K562 (cell line): ENCODE measurements around the gene SPAG9. TPM values are rescaled to one million over a fixed set of nuclear protein-coding genes. Genes with fewer than 3 reads are reported as not detected.
A peak's percentile ranks its signal among the peaks of the same experiment; 100 is the strongest.

Source experiments
- DACH1 ChIP-seq: fragments of 450-650 bp; IDR thresholded peaks from 2 replicates; pipeline ENCODE4 v1.6.1; 2018; ENCODE audit not compliant: partially characterized antibody
- FOXK1 ChIP-seq: sonication (generic); formaldehyde crosslinking; IDR thresholded peaks from 2 replicates; pipeline ENCODE4 v1.8.0; 2022; ENCODE audit warnings: missing genetic modification reagents, mild to moderate bottlenecking, borderline replicate concordance
- GABPB2 ChIP-seq: fragments of 250-450 bp; sonication (Bioruptor Pico); conservative IDR thresholded peaks from 2 replicates; pipeline ENCODE4 v1.5.1; 2021; ENCODE audit warnings: mild to moderate bottlenecking
- MEIS2 ChIP-seq: fragments of 450-650 bp; IDR thresholded peaks from 2 replicates; pipeline ENCODE4 v1.6.1; 2014; ENCODE audit warnings: mild to moderate bottlenecking; ENCODE audit not compliant: partially characterized antibody
- NUFIP1 ChIP-seq: fragments of 450-650 bp; IDR thresholded peaks from 2 replicates; pipeline ENCODE4 v1.6.1; 2018; ENCODE audit not compliant: partially characterized antibody
- PHF8 ChIP-seq: fragments of 200-600 bp; sonication (generic); IDR thresholded peaks from 2 replicates; pipeline ENCODE4 v1.6.1; 2012; ENCODE audit warnings: mixed run types, mild to moderate bottlenecking, inconsistent platforms, low read length, moderate library complexity, borderline replicate concordance
- POLR2B ChIP-seq: fragments of 450-650 bp; IDR thresholded peaks from 2 replicates; pipeline ENCODE4 v1.6.1; 2018; ENCODE audit warnings: low read depth; ENCODE audit not compliant: partially characterized antibody
- RB1 ChIP-seq: fragments of 450-650 bp; IDR thresholded peaks from 2 replicates; pipeline ENCODE4 v1.6.1; 2017; ENCODE audit warnings: low read depth, mild to moderate bottlenecking
- RBM14 ChIP-seq: fragments of 200-400 bp; formaldehyde crosslinking; IDR thresholded peaks from 2 replicates; pipeline ENCODE4 v1.6.1; 2018; ENCODE audit warnings: low read depth, mild to moderate bottlenecking, low read length, moderate library complexity, borderline replicate concordance; ENCODE audit not compliant: insufficient read depth
- polyA plus RNA-seq, 8 experiments: library from polyadenylated mRNA; depleted of rRNA in 4 of 8; stranded (reverse) in 5 of 8; unstranded in 3 of 8; fragments of >200 nt; fragmentation: Nextera tagmentation in 2 of 8; fragmentation: Illumina TruSeq in 1 of 8; extraction: Ambion mirVana in 2 of 8; extraction: Trizol in 1 of 8; gene quantifications; 2 replicates each; pipeline versions ENCODE4 v1.2.1 to v1.2.3, GENCODE V29; 2011 to 2014; ENCODE audit warnings: inconsistent platforms in 1 of 8, missing spikeins in 1 of 8
- total RNA-seq, 7 experiments: library from RNA; depleted of rRNA in 6 of 7; stranded (reverse); fragments of >200 nt in 6 of 7; fragmentation: Illumina TruSeq in 2 of 7; extraction: Trizol in 2 of 7; gene quantifications; 2 replicates each; pipeline versions ENCODE4 v1.2.1 to v1.2.3, GENCODE V29; 2011 to 2021; ENCODE audit warnings: low replicate concordance in 1 of 7
- TF ChIP-seq, protein P1 (sequence below): sonication (generic); formaldehyde crosslinking; IDR thresholded peaks from 2 replicates; pipeline ENCODE4 v1.8.0; 2023; ENCODE audit warnings: mild to moderate bottlenecking, missing genetic modification reagents
- TF ChIP-seq, protein P2 (sequence below): sonication (generic); formaldehyde crosslinking; IDR thresholded peaks from 2 replicates; pipeline ENCODE4 v1.8.0; 2022; ENCODE audit warnings: mild to moderate bottlenecking, missing genetic modification reagents
- TF ChIP-seq, protein P3 (sequence below): sonication (generic); formaldehyde crosslinking; IDR thresholded peaks from 2 replicates; pipeline ENCODE4 v1.8.0; 2022; ENCODE audit warnings: missing genetic modification reagents, mild to moderate bottlenecking, borderline replicate concordance
- TF ChIP-seq, protein P4 (sequence below): sonication (generic); formaldehyde crosslinking; IDR thresholded peaks from 2 replicates; pipeline ENCODE4 v1.4.0; 2020; ENCODE audit warnings: mild to moderate bottlenecking, missing genetic modification reagents

Gene SPAG9
- total and polyA plus RNA-seq, 9 of the 15 experiments (the other 6 are each of a cell fraction or from before 2014, with no cell fraction given), result 12.2 to 99.2 (median 58.2) TPM

DNA sequence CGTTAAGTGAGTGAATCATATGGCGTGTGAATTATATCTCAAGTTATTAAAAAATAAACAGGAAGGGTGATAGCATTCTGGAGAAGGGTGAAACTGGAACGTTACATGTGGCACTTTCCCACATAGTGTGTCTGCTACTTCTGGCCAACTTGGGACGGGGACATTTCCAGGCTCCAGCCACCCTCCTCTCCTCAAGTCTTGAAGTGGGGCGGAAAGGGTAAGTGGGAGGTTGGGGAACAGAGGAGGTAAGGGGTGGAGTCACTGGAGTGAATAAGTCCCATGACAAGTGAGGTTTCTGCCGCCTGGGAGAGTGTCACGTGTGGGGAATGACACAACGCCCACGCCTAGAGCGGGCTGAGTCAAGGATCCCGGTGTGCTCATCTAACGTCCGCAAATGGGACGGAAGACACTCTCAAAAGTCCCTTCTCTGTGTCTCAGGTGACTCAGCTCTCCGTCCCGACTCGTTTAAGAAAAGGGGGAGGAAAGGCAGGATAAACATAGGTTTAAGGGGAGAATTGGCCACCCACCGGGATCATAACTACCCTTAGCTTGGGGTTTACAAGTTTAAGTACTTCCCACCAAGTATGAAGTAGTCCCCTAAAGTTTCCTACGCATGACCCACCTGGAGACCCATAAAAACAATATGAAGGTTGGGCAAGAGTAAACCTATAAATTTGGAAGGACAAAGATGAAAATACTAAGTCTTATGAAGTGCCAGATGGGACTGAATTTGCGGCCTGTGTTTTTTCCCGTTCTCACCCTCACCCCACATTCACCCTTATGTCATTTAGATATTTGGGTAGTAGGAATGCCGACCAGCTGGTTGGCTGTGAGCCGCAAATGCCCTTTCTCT lies 1.2 kb upstream of the SPAG9 start (continued):
- TF ChIP-seq, protein P1, sequence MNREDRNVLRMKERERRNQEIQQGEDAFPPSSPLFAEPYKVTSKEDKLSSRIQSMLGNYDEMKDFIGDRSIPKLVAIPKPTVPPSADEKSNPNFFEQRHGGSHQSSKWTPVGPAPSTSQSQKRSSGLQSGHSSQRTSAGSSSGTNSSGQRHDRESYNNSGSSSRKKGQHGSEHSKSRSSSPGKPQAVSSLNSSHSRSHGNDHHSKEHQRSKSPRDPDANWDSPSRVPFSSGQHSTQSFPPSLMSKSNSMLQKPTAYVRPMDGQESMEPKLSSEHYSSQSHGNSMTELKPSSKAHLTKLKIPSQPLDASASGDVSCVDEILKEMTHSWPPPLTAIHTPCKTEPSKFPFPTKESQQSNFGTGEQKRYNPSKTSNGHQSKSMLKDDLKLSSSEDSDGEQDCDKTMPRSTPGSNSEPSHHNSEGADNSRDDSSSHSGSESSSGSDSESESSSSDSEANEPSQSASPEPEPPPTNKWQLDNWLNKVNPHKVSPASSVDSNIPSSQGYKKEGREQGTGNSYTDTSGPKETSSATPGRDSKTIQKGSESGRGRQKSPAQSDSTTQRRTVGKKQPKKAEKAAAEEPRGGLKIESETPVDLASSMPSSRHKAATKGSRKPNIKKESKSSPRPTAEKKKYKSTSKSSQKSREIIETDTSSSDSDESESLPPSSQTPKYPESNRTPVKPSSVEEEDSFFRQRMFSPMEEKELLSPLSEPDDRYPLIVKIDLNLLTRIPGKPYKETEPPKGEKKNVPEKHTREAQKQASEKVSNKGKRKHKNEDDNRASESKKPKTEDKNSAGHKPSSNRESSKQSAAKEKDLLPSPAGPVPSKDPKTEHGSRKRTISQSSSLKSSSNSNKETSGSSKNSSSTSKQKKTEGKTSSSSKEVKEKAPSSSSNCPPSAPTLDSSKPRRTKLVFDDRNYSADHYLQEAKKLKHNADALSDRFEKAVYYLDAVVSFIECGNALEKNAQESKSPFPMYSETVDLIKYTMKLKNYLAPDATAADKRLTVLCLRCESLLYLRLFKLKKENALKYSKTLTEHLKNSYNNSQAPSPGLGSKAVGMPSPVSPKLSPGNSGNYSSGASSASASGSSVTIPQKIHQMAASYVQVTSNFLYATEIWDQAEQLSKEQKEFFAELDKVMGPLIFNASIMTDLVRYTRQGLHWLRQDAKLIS (CRISPR knock-in tag), result peak; percentile 78
- TF ChIP-seq MEIS2, result peak; percentile 75
- TF ChIP-seq GABPB2 (CRISPR knock-in tag), result no peak; the same call in 1 of the 2 replicates
- TF ChIP-seq, protein P2, sequence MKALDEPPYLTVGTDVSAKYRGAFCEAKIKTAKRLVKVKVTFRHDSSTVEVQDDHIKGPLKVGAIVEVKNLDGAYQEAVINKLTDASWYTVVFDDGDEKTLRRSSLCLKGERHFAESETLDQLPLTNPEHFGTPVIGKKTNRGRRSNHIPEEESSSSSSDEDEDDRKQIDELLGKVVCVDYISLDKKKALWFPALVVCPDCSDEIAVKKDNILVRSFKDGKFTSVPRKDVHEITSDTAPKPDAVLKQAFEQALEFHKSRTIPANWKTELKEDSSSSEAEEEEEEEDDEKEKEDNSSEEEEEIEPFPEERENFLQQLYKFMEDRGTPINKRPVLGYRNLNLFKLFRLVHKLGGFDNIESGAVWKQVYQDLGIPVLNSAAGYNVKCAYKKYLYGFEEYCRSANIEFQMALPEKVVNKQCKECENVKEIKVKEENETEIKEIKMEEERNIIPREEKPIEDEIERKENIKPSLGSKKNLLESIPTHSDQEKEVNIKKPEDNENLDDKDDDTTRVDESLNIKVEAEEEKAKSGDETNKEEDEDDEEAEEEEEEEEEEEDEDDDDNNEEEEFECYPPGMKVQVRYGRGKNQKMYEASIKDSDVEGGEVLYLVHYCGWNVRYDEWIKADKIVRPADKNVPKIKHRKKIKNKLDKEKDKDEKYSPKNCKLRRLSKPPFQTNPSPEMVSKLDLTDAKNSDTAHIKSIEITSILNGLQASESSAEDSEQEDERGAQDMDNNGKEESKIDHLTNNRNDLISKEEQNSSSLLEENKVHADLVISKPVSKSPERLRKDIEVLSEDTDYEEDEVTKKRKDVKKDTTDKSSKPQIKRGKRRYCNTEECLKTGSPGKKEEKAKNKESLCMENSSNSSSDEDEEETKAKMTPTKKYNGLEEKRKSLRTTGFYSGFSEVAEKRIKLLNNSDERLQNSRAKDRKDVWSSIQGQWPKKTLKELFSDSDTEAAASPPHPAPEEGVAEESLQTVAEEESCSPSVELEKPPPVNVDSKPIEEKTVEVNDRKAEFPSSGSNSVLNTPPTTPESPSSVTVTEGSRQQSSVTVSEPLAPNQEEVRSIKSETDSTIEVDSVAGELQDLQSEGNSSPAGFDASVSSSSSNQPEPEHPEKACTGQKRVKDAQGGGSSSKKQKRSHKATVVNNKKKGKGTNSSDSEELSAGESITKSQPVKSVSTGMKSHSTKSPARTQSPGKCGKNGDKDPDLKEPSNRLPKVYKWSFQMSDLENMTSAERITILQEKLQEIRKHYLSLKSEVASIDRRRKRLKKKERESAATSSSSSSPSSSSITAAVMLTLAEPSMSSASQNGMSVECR (CRISPR knock-in tag), result peak; percentile 80
- TF ChIP-seq RB1, result 0 out of 2 replicates have a peak, but pooled peaks have one; percentile 16
- peak; percentile 58; the same call in 1 of the 2 replicates for TF ChIP-seq PHF8
- TF ChIP-seq, protein P3, sequence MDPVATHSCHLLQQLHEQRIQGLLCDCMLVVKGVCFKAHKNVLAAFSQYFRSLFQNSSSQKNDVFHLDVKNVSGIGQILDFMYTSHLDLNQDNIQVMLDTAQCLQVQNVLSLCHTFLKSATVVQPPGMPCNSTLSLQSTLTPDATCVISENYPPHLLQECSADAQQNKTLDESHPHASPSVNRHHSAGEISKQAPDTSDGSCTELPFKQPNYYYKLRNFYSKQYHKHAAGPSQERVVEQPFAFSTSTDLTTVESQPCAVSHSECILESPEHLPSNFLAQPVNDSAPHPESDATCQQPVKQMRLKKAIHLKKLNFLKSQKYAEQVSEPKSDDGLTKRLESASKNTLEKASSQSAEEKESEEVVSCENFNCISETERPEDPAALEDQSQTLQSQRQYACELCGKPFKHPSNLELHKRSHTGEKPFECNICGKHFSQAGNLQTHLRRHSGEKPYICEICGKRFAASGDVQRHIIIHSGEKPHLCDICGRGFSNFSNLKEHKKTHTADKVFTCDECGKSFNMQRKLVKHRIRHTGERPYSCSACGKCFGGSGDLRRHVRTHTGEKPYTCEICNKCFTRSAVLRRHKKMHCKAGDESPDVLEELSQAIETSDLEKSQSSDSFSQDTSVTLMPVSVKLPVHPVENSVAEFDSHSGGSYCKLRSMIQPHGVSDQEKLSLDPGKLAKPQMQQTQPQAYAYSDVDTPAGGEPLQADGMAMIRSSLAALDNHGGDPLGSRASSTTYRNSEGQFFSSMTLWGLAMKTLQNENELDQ, result no peak
- TF ChIP-seq FOXK1 (CRISPR knock-in tag), result no peak
- TF ChIP-seq, protein P4, sequence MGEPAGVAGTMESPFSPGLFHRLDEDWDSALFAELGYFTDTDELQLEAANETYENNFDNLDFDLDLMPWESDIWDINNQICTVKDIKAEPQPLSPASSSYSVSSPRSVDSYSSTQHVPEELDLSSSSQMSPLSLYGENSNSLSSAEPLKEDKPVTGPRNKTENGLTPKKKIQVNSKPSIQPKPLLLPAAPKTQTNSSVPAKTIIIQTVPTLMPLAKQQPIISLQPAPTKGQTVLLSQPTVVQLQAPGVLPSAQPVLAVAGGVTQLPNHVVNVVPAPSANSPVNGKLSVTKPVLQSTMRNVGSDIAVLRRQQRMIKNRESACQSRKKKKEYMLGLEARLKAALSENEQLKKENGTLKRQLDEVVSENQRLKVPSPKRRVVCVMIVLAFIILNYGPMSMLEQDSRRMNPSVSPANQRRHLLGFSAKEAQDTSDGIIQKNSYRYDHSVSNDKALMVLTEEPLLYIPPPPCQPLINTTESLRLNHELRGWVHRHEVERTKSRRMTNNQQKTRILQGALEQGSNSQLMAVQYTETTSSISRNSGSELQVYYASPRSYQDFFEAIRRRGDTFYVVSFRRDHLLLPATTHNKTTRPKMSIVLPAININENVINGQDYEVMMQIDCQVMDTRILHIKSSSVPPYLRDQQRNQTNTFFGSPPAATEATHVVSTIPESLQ (CRISPR knock-in tag), result no peak
- peak; percentile 57 for TF ChIP-seq DACH1
- TF ChIP-seq NUFIP1, result no peak
- TF ChIP-seq RBM14, result no peak
- TF ChIP-seq POLR2B, result peak; percentile 97
